HT1080 (cell line): ENCODE data around the gene AADAC. TPM values are rescaled to one million over a fixed set of nuclear protein-coding genes. Genes with fewer than 3 reads are reported as not detected.
"Not testable (repeated sequence)": the region's sequence is repeated elsewhere in the genome, so short reads cannot be mapped to it uniquely, and the experiment has no call there.

Experiments
- DNase-seq: peaks from one replicate; pipeline ENCODE4 v3.0.0-alpha.2; 2015; ENCODE audit warnings: low read depth
- polyA plus RNA-seq, 2 experiments: library from polyadenylated mRNA; depleted of rRNA; stranded (reverse); fragments of >200 nt; gene quantifications; 2 replicates each; pipeline ENCODE4 v1.2.3, GENCODE V29; 2015
- total RNA-seq: library from RNA; depleted of rRNA; stranded (reverse); fragments of >200 nt; shearing (Covaris generic); gene quantifications from 2 replicates; pipeline ENCODE4 v1.2.3, GENCODE V29; 2014; rRNA removed

AADAC gene, protein sequence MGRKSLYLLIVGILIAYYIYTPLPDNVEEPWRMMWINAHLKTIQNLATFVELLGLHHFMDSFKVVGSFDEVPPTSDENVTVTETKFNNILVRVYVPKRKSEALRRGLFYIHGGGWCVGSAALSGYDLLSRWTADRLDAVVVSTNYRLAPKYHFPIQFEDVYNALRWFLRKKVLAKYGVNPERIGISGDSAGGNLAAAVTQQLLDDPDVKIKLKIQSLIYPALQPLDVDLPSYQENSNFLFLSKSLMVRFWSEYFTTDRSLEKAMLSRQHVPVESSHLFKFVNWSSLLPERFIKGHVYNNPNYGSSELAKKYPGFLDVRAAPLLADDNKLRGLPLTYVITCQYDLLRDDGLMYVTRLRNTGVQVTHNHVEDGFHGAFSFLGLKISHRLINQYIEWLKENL
- not detected in 2 replicates for total RNA-seq
- polyA plus RNA-seq (2015; cell fraction: cytosol; rRNA removed), result 0.06 TPM in 1 of 2 replicates, not detected in the other
- not detected in 2 replicates for polyA plus RNA-seq (2015; cell fraction: nucleus; rRNA removed)

DNA sequence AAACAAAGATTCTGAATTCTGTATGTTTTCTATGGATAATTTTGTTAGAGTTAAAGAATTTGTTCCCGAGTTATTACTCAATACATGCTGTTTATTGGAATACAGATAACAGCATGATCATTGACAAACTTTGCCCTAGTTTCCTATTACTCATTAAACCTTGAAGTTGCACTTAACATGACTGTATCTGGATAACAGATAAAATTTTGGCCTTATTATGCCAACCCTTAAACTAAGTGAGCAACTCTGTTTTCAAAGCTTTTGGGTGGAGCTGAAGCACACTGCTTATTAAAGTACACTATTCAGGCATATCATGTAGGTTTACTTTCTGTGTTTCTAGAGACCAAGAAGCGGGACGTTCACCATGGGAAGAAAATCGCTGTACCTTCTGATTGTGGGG lies at the start of gene AADAC:
AADAC (plus strand) TSS at position 318 of the 400 bp plus-strand sequence; CDS start at position 365, 47 bp downstream.
- no peak for DNase-seq

DNA sequence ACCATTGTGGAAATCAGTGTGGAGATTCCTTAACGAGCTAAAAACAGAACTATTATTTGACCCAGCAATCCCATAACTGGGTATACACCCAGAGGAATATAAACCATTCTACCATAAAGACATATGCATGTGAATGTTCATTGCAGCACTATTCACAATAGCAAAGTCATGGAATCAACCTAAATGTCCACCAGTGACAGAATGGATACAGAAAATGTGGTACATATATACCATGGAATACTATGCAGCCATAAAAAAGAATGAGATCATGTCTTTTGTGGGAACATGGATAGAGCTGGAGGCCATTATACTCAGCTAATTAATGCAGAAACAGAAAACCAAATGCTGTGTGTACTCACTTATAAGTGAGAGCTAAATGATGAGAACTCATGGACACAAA lies 49.2 kb upstream of the AADAC start:
- not testable (repeated sequence) for DNase-seq

DNA sequence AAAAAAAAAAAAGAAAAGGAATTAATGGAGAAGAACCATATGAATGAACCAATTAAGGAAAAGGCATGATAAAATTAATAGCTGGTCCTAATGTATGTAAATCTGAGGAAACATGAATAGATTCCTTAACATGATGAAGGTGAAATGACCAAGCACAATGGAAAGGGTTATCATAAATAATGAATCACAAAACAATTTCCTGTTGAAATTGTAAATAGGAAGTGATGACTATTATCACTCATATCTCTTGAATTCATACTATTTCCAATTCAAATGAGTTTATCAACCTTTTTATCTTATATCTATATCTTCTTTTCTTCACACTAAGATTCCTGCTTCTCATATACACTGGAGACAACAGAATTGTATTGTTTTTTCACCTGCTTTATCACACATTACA lies 48.2 kb upstream of the AADAC start:
- DNase-seq, result peak; percentile 32

DNA sequence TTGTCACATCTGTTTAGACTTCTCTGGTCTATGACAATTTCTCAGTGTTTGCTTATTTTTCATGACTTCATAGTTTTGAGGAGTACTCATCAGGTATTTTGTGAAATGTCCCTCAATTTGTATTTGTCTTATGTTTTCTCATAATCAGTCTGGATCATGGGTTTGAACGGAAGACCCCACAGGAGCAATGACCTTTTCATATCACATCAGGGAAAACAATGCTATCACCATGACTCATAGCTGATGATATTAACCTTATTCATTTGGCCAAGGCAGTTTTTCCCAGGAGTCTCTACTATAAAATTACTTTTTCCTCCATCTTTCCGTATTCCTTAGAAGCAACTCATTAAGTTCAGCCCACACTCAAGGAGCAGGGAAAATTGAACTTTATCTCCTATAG lies 47.5 kb upstream of the AADAC start:
- peak; percentile 47 for DNase-seq

DNA sequence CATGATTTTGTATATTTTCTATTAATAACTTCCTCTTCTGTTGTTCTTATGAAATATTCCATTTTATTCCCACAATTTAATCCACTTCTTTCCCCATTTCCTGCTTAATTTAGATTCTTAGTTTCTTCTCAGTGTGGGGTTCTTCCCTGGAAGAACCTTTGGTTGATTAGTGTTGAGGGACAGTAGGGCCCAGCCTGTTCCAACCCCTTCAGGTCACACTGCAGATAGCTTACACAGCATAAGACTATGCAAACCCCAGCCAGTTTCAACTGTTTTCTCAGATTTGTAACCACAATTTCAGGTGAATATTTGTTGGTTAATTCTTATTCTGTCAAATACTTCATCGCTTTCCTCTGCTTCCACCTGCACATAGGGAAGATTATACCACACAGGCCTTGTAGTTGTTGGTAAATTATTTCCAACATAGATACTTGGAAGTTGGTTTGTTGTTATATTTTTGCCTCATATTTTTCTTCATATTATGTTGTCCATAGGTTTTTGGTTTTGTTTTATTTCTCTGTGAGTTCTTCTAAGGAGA lies 45.5 kb upstream of the AADAC start:
- no peak for DNase-seq

DNA sequence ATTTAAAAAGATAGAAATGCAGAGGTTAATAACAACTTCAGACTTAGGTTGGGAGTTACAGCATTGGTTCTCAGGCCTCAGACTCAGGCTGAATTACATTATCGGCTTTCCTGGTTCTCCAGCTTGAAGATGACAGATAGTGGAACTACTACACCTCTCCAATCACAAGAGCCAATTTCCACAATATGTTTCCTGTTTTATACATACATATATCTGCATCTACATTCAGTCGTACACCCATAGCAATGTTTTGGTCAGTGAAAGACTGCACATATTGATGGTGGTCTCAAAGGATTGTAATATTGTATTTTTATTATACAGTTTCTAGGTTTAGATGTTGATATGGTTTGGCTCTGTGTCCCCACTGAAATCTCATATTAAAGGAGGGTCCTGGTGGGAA lies 44.7 kb upstream of the AADAC start:
- no peak for DNase-seq

DNA sequence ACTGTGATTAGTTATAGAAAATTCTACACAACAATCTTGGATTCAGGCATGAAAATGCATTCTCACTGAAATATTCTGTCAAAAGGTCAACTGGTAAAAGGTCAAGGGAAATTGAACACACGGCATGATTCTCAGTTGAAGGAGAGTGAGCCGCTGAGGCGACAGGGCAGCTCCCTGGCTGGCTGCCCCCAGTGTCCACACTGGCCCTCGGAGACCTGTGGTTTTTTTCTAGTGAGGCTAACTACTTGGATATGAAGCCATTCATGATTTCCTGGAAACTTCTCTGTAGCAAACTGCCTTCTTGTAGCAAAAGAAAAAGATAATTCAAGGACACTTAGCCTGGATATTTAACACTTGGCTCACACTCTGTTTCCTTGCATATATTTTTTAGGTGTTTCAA lies 43.0 kb upstream of the AADAC start:
- no peak for DNase-seq

DNA sequence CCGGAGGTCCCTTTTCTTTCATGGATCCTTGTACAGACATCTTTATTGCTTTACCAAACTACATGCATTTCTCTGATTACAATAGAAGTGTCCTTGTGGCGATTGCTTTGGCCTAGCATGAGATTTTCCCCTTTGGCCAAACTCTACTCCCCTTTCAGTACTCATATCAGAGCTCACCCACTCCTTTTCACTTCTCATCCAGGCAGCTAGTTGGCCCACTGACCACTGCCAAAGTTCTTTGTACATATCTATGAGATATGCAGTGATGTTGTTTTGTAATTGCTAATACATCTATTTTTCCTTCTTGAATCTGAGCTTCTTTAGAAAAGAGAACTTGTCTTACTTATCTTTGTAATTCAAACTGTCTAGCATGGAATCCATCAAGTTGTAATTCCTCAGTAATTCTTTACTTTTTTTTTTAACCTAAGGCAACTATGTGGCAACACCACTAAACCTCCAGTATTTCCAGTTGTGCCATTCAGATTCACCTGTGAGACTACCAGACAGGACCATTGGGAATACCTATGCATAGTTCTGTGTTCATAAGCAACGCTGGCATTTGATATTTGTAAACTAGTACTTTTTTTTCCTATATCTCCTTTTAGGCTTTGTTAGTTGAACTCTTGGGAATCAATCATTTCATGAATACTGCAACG lies 41.0 kb upstream of the AADAC start:
- DNase-seq, result no peak

DNA sequence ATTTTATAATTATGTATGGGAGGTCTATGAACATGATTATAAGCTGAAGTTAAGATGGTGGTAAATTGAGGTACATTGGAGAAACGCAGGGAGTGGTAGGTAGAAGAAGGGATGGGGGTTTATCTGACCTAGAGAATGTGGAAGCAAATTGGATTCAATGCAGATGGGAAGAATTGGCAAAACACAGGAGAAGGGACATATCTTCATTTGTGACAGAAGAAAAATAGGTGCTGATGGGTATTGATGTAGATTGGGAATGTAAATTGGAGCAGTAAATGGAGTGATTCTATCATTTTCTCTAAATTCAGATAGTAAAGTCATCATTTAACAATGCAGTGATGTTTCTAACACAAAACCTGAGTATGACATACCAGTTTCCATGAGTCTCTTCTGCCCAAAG lies 39.7 kb upstream of the AADAC start:
- no peak for DNase-seq

DNA sequence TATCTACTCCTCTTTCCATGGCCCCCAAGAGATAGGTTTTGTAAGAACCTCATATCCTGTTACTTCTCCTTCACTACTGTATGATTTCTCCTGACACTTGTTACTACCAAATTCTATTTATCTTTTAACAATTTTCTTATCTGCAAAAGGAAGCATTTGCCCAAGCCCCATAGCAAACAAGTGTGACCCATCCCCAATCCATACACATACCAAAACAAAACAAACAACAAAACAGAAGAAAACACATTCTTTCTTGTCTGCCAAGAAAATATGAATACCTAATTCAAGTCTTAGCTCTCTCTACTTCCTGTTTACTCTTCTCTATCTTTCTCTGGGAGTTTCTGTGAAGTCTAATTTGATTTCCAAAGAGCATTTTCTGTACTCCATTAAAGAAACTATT lies 39.0 kb upstream of the AADAC start:
- DNase-seq, result no peak

DNA sequence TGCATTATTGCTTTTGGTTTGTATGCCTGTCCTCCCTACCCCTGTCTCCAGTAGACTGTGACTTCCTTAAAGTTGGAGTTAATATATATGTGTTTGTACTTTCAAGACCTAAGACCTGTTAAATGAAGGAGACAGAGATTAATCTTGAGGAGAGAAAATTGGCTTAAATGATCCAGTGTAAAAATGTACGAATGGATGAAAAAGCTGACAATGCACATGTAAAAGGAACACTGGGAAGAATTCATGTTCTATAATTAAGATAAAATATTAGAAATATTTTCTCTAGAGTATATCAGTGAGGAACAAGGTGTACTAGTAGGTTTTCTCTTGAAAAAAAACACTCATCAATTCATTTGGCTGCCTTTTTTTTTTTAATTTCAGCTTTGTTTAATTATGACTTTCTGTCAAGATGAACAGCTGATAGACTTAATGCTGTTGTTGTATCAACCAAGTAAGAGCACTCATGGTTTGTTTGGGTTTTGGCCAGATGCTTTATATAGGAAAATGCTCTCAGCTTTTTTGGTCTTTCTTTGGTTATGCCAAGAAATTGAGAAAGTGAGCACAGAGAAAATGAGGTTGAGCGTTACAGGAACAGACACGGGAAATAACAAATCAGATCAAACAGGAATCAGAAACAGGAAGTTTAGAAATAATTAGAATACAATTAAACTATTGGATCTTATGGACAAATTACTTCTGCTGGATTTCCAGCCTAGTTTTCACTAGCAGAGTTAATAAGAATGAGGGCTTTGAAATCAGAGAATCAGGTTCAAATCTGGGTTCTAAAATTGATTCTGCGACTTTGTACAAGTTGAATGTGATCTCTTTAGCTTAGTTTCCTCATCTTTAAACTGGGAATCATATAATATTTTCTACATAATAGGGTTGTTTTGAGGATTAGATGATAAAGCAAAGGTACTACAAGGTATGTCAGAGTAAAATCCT lies 38.3 kb upstream of the AADAC start:
- no peak for DNase-seq

DNA sequence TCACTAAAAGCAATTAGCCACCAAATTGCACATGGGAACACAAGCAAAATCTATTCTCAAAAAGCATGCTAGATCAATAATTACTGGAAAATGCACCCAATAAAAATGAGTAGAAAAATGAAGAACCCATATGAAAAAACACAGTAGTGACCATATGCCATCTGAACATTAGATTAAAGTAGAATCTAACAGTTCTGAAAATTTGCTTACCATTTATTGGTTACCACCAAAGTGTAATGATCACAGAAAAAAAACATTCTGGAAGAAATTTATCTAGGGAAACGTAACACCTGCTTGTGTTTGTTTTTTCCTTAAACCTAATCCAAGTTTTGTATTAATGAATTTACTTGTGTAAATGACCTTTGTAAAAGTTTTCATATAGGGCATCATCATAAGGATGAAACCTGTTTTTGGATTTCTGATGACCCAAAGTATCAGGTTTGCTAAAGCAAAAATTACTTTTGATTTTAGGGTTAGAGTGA lies 37.6 kb upstream of the AADAC start:
- no peak for DNase-seq

DNA sequence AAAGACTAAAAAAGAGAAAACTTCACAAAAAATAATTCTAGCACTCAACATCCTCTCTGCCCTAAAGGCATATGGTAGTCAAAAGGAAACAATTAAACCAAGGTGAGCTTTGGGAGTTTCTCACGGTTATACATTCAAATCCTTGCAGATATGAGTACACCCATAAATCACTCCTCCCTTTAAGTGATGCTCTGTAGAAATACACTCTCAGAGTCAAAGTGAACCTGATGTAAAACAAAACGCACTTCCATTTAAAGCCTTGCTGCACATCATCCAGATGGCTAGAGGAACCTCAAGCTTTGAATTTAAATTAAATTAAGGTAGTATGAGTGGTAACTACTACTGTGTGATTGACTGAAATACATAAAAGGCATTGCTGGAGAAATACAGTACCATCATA lies 36.0 kb upstream of the AADAC start:
- no peak for DNase-seq

DNA sequence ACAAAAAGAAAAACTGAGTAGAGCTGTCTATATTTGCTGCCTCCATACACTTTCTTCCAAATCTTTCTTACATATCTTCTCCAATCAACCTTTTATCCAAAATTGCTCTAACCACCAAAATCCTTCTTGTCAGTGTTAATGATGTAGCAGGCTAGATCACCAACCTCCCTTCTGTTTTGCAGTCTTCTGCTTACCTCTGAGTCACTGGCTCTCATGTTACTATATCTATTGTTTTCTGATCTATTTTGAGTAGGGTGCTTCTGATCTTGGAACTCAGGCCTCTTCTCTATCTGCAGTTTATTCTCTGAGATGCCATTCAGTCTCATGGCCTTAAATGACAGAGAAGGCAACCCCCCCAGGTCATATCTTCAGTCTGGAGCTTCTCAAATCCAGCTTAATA lies 26.3 kb upstream of the AADAC start:
- DNase-seq, result peak; percentile 30

DNA sequence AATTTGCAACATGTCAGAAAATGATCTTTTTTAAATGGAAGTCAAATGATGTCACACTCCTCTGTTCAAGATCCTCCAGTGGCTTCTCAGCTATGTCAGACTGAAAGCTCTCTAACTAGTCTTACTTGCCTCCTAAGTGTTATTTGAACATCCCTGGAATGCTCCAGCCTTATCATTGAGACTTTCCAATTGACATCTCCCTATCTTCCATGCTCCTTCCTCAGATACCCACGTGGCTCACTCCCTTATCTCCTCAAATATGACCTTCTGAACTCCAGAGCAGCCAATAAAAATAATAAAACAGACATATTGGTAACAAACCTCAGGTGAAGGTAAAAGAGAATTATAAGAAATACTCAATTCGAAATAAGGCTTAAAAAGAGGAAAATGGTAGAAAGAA lies 25.5 kb upstream of the AADAC start:
- DNase-seq, result no peak

DNA sequence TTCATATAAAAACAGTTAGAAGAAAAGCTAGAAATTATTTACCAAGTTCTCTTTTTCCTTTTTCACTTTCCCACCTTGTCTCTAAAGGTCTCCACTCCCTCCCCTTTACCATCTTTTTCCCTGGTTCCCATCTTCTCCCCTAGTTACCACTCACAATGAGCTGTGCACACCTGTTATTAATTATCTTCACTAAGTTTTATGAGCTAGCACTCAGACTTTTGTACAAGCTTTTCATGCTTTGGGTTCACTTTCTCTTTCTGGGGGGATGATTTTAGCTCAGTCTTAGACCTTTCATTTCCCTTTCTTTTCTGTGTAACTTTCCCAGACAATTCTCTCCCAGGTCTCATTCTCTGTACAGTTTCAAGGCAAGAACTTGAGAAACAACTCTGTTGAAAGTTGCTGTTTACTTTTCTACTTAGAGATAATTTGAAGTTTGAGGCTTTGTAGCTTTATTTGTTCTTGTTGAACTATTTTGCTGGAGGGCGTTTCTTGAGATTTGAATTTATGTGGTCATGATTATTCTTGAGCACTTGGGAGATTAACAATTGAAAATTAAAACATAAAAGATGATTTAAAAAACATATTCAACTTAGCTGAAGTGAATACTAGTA lies 24.0 kb upstream of the AADAC start:
- no peak for DNase-seq

DNA sequence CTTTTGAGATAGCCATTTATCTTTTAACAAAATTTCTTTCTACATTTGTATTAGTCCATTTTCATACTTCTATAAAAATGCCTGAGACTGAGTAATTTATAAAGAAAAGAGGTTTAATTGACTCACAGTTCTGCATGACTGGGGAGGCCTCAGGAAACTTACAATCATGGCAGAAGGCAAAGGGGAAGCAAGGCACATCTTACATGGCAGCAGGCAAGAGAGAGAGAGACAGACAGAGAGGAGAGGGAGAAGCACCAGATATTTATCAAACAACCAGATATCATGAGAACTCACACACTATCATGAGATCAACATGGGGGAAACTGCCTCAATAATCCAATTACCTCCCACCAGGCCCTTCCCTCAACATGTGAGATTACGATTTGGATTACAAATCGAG lies 23.2 kb upstream of the AADAC start:
- not testable (repeated sequence) for DNase-seq

DNA sequence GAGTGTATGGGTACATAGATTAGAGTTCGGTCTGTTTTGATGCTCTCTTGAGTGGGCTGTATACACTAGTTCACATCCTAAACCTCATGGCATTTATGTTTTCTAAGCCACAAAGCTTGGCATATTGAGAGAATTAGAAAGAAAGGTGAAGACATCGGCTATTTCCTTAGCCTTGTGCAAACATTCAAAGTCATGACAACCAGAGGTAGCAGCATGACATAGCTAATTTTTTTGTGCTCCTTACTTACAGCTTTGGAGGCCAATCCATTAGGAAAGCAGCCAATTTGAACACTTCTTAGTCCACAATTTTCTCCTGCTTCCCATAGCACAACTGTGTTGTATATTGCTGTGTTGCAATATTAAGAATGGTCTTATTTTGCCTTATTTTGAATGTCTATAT lies 21.5 kb upstream of the AADAC start:
- DNase-seq, result no peak

DNA sequence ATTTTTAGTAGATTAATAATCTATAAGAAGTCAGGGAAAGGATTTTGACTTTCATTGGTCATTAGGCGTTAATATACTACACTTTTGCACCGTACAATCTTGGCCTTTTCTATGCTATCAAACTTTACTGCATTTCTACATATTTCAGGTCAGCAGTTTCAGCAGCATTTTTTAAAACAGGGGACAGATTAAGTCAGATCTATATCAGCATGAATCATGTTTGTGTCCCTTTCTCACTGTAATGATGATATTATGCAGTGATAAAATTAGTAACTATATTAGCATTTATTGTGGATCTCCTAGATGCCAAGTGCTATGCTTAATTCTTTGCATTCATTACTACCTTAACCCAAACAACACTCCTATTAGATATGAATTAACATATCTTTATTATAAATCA lies 20.3 kb upstream of the AADAC start:
- no peak for DNase-seq

DNA sequence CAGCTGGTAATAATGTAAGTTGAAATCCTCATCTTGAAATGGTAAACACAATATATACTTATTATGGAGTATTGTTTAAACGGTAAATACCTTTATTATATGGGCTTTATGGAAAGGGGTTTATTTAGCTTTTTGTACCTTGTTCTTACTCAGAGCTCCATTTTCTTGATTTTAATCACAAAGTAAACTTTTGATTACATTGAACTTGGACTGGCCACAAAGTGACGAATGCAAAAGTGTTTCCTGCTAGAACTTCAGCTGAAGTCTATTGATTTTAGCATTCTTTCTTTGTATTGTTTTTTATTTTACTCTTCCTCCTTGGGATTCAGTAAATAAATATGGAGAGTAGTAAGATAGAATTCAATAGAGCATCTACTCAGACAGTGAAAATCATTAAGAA lies 19.8 kb upstream of the AADAC start:
- DNase-seq, result no peak

DNA sequence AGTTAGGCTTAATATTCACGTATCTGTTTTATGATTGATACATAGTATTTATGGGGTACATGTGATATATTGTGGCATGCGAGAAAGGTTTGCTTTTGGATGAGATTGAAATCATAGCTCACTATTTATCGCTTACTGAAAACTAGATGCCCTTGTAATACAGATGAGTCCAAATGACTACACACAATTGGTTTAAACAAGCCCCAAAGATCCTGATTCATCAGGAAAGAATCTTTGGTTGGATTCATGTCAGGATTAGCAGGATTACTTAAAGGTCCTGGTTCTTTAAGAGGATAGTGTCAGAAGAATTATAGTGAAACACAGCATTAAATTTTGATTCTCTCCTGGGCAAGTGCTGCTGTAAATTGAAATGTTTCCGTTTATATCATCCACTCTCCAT lies 18.6 kb upstream of the AADAC start:
- peak; percentile 76 for DNase-seq
